Left ventricle myocardium inferior (tissue), 1 donor: ENCODE measurements around the gene PHLDB2. TPM values are rescaled to one million over a fixed set of nuclear protein-coding genes. Genes with fewer than 3 reads are reported as not detected.

ENCODE experiments used
- DNase-seq: peaks from one replicate; pipeline ENCODE4 v3.0.0-alpha.2; 2020
- H3K27ac ChIP-seq: fragments of 200-600 bp; replicated peaks from 2 replicates; pipeline ENCODE4 v1.8.0; 2021
- H3K27me3 ChIP-seq: fragments of 200-600 bp; 2 replicates; pipeline ENCODE4 v1.8.0; 2021; ENCODE audit warnings: low read depth
- H3K36me3 ChIP-seq: fragments of 200-600 bp; 2 replicates; pipeline ENCODE4 v1.8.0; 2021
- H3K4me1 ChIP-seq: fragments of 200-600 bp; 2 replicates; pipeline ENCODE4 v1.8.0; 2021
- H3K4me3 ChIP-seq: fragments of 200-600 bp; 2 replicates; pipeline ENCODE4 v1.8.0; 2021; ENCODE audit warnings: mild to moderate bottlenecking, moderate library complexity
- H3K9me3 ChIP-seq: fragments of 200-600 bp; replicated peaks from 2 replicates; pipeline ENCODE4 v1.8.0; 2021
- intact Hi-C: fragments of 100-400 bp; cut with micrococcal nuclease; formaldehyde crosslinking; loops from one replicate; pipeline ENCODE4 v1.11.0; 2022
- total RNA-seq: library from RNA; stranded (reverse); fragmentation: NEBNext Ultra II Directional; extraction: Animal tissue kit (Norgen Biotek cat#: 25700); gene quantifications from one replicate; pipeline ENCODE4 v1.2.1, GENCODE V29; 2021
- TF ChIP-seq, protein P1 (sequence below): fragments of 200-600 bp; IDR thresholded peaks from 2 replicates; pipeline ENCODE4 v1.8.0; 2021; ENCODE audit warnings: antibody characterized with exemption, mild to moderate bottlenecking, borderline replicate concordance
- donor health status: DM: no; HTN: yes; CAD: no; lungs with severe emphysema.

PHLDB2 gene
- total RNA-seq, 1 donor from 2014 or later, result 89.3 TPM

DNA sequence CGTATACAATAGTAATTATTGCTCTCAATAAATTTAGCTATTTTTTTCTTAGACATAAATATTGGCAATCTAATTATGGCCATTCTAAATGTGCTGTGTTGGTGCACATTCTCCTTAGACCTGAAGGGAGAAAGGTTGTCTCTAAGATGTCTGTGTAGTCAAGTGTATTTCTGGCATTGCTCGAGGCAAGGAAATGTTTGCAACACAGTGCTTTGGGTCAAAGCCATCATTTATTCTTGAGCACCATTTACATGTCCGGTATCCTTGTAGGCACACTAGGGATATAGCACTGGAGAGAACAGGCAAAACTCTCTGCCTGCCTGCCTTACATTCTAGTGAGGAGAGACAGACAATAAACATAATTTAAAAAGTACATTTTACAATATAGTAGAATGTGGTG is 2.6 kb upstream of the PHLDB2 start:
- H3K36me3 ChIP-seq, result no peaks in the 10 kb centered on the region
- intact Hi-C loops, result no loop called here
- TF ChIP-seq, protein P1, sequence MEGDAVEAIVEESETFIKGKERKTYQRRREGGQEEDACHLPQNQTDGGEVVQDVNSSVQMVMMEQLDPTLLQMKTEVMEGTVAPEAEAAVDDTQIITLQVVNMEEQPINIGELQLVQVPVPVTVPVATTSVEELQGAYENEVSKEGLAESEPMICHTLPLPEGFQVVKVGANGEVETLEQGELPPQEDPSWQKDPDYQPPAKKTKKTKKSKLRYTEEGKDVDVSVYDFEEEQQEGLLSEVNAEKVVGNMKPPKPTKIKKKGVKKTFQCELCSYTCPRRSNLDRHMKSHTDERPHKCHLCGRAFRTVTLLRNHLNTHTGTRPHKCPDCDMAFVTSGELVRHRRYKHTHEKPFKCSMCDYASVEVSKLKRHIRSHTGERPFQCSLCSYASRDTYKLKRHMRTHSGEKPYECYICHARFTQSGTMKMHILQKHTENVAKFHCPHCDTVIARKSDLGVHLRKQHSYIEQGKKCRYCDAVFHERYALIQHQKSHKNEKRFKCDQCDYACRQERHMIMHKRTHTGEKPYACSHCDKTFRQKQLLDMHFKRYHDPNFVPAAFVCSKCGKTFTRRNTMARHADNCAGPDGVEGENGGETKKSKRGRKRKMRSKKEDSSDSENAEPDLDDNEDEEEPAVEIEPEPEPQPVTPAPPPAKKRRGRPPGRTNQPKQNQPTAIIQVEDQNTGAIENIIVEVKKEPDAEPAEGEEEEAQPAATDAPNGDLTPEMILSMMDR, result no peak

DNA sequence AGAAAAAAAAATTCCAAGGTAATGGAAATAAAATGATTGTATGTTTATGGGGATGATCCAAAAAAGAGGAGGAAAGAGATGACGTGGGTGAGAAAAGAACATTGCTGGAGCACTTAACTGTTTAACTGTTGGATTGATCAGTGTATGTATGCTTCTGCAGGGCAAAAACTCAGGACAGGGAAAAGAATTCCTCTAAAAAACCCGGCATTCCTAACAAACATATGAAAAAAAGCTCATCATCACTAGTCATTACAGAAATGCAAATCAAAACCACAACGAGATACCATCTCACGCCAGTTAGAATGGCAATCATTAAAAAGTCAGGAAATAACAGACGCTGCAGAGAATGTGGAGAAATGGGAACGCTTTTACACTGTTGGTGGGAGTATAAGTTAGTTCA is 1.6 kb upstream of the PHLDB2 start:
- TF ChIP-seq, protein P1, result no peak
- intact Hi-C loops, result no loop called here
- Histone ChIP-seq H3K4me3 (no peak overlapping the region), H3K4me1 (peaks cover 57% of the 10 kb centered on the region), H3K36me3 (no peaks in the 10 kb centered on the region), H3K27me3 (no peaks in the 10 kb centered on the region), H3K27ac (no peak overlapping the region), H3K9me3 (no peaks in the 10 kb centered on the region)
- DNase-seq, result no peak

More for the DNA sequence above, 2.6 kb upstream of the PHLDB2 start:
- Histone ChIP-seq H3K4me3 (no peak overlapping the region), H3K27me3 (no peaks in the 10 kb centered on the region), H3K4me1 (peaks cover 54% of the 10 kb centered on the region), H3K9me3 (no peaks in the 10 kb centered on the region), H3K27ac (no peak overlapping the region)
- no peak for DNase-seq

DNA sequence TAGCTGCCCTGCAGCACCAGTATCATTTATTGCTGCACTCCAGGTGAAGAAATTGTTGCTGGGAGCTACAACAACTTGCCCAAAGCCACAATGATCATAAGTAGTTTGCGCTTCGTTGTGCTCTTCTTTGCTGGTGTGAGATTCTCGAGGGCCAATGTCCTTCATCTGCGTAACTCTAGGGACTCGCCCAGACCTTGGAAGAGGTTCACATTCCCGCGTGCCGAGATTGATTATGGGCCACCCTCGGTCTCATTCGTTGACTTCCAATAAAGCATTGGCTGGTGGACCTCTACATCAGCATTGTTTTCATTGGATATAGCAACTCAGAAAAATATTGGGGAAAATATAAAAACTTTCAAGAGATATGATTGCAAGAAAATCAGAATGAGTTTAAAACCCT is 423 bp upstream of the PHLDB2 start:
- Histone ChIP-seq H3K27ac (peak overlapping the region; percentile 94), H3K4me3 (peak overlapping the region; percentile 77), H3K9me3 (no peaks in the 10 kb centered on the region), H3K27me3 (no peaks in the 10 kb centered on the region), H3K4me1 (peaks cover 61% of the 10 kb centered on the region), H3K36me3 (no peaks in the 10 kb centered on the region)
- DNase-seq, result no peak
- intact Hi-C loops, result no loop called here
- TF ChIP-seq, protein P1, result no peak

DNA sequence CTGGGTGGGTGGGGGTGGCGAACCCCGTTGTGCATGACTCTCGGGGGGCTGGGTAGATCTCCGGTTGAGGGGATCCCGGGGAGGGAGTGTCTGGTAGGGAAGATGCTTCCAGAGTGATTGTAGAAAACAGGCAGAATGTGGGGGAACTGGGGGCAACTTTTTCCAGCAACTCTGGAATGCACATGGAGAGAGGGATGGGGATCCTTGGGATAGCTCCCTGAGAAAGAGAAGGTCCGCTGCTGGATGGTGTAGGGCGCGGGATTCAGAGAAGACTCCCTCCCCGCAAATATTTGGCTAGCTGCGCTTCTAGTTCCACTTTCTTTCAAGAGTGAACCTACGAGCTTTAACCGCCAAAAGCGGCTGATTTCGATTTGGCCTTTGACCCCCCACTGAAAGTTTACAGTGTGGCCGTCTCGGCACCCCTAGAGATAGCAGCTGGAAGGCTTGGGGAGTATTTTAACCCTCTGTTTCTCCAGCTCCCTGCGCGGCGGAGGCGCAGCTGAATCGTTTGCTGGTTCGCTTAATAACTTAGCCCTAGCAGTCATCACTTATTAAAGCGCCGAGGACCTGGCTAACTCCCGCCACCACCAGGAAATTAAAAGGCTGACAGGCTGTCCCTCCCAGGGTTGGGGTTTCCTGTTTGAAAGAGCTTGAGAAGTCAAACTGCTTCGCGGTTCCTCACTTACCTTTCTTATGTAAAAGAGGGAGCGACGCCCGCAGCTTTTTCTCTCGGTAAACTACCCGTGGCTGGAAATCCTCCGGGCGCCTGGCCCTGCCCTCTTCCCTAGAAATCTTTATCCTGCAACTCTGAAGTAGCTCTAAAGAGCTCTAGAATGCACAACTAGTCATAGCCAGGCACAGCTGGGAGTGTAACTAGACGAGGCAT is 1.2 kb downstream of the PHLDB2 start:
- Histone ChIP-seq H3K9me3 (no peaks in the 10 kb centered on the region), H3K4me1 (peaks cover 73% of the 10 kb centered on the region), H3K36me3 (no peaks in the 10 kb centered on the region), H3K27ac (peak overlapping the region; percentile 94), H3K27me3 (no peaks in the 10 kb centered on the region), H3K4me3 (peak overlapping the region; percentile 77)
- TF ChIP-seq, protein P1, result peak; percentile 78
- peak; percentile 76 for DNase-seq
- intact Hi-C loops, result loop anchor here (5.0 to 10.0 kb wide), 4 partner anchors 55 to 143 kb away; no protein-coding TSS in a partner anchor

DNA sequence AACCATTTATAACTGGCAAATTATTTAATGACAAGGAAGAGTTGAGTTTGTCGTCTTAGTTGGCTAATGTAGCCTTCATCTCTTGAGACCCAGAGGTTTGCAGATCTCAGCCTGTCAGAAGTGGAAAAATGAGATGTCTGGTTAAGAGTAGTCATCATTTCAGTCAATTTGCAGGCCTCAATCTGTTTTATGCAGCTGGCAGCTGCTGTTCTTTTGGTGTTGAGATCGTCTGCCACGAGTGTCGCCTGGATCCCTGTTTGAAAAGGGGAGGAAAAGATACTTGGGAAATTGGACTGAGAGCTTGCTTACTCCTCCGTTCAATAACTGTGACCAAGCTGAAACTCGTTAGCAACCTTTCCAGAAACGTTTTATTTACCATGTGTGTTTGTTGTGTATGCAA is 2.3 kb downstream of the PHLDB2 start:
- H3K9me3 ChIP-seq, result no peaks in the 10 kb centered on the region
- peak overlapping the region; percentile 77 for H3K4me3 ChIP-seq
- intact Hi-C loops, result loop anchor here (5.0 to 10.0 kb wide), 4 partner anchors 53 to 144 kb away; no protein-coding TSS in a partner anchor
- peak overlapping the region; percentile 94 for H3K27ac ChIP-seq
- H3K27me3 ChIP-seq, result no peaks in the 10 kb centered on the region
- DNase-seq, result no peak
- TF ChIP-seq, protein P1, result no peak
- peaks cover 84% of the 10 kb centered on the region for H3K4me1 ChIP-seq
- no peaks in the 10 kb centered on the region for H3K36me3 ChIP-seq
